ENCODE measurements around the gene KRTAP2-2. TPM values are rescaled to one million over a fixed set of nuclear protein-coding genes. Genes with fewer than 3 reads are reported as not detected.

Gene KRTAP2-2
- total and polyA plus RNA-seq, 2 of the 8 experiments (the other 6 are each of a cell fraction or from before 2014, with no cell fraction given): not detected

- no peak for TF ChIP-seq CHD7 (IDR thresholded peaks at IDR 0.05; ENCODE audit: insufficient replicate concordance, low read length)
- TF ChIP-seq CREB1 (IDR thresholded peaks at IDR 0.05): no peak
- no peak for TF ChIP-seq ZNF274 (IDR thresholded peaks at IDR 0.05; ENCODE audit: borderline replicate concordance, extremely low read depth, low read length)
Measured at GRCh38 chr17:41065829-41066624, 11.0 kb upstream of the KRTAP2-2 start, which contains the start of gene KRTAP2-4 (continued).

Measured in H1 (cell line).